AG04449 (cell line): ENCODE data around the gene FADS6.

Experiments used
- CTCF ChIA-PET: fragments of 350-600 bp; formaldehyde crosslinking; extraction: SDS; loops from one replicate; lab custom pipeline; 2021; ENCODE audit warnings: antibody characterized with exemption; lab: Yijun Ruan, JAX
- POLR2A ChIA-PET: fragments of 400-600, 350-600 bp; formaldehyde crosslinking; extraction: SDS; loops from one replicate; lab custom pipeline; 2020; ENCODE audit warnings: antibody characterized with exemption, inconsistent platforms; lab: Yijun Ruan, JAX
- DNase-seq: peaks from one replicate; pipeline ENCODE4 v3.0.0-alpha.2; 2010; ENCODE audit warnings: low read depth, low spot score
- H3K4me3 ChIP-seq: 2 replicates; pipeline ENCODE4 v1.5.1; 2011; ENCODE audit warnings: low read depth, mild to moderate bottlenecking, control low read depth, low read length
- TF ChIP-seq, protein P1 (sequence below): IDR thresholded peaks from one replicate; pipeline ENCODE4 v1.5.1; 2011; ENCODE audit warnings: mild to moderate bottlenecking, moderate library complexity, low read length, control low read depth, inconsistent platforms; ENCODE audit not compliant: insufficient read depth; ENCODE audit errors: missing control alignments

Gene FADS6

DNA sequence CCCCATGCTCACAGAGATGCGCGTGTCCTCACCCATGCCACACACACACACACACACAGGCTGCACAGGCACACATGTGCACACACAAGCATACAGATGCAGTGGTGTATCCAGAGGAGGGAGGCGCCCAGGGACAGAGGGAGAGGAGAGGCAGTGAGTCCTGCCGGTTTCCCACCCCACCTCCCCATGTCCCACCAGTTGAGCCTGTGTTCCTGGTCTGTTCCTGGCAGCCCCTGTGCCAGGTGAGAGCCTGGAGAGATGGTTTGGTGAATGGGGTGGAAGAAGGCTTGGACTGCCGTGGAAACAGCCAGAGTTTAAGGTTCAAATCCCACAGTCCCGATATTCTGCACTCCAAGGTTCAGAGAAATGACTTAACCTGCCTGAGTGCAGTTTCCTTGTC, 10.2 kb upstream of the FADS6 start:
- no peak for DNase-seq
- no peak overlapping the region for H3K4me3 ChIP-seq
- POLR2A ChIA-PET = no interaction called here
- CTCF ChIA-PET = no interaction called here
- TF ChIP-seq, protein P1, sequence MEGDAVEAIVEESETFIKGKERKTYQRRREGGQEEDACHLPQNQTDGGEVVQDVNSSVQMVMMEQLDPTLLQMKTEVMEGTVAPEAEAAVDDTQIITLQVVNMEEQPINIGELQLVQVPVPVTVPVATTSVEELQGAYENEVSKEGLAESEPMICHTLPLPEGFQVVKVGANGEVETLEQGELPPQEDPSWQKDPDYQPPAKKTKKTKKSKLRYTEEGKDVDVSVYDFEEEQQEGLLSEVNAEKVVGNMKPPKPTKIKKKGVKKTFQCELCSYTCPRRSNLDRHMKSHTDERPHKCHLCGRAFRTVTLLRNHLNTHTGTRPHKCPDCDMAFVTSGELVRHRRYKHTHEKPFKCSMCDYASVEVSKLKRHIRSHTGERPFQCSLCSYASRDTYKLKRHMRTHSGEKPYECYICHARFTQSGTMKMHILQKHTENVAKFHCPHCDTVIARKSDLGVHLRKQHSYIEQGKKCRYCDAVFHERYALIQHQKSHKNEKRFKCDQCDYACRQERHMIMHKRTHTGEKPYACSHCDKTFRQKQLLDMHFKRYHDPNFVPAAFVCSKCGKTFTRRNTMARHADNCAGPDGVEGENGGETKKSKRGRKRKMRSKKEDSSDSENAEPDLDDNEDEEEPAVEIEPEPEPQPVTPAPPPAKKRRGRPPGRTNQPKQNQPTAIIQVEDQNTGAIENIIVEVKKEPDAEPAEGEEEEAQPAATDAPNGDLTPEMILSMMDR = no peak

DNA sequence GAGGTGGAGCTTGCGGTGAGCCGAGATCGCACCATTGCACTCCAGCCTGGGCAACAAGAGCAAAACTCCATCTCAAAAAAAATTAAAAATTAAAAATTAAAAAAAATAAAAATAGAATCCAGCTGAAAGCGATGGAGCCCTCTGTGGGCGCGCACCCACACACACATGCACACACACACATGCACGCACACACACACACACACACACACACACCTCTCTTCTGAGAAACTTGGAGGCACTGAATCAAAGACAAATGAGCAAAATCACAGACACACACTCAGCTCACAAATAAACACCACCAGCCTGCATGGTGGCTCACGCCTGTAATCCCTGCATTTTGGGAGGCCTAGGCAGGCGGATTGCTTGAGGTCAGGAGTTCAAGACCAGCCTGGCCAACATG, 9.6 kb upstream of the FADS6 start:
- CTCF ChIA-PET = no interaction called here
- TF ChIP-seq, protein P1 = no peak
- no peak overlapping the region for H3K4me3 ChIP-seq
- POLR2A ChIA-PET = no interaction called here
- no peak for DNase-seq

DNA sequence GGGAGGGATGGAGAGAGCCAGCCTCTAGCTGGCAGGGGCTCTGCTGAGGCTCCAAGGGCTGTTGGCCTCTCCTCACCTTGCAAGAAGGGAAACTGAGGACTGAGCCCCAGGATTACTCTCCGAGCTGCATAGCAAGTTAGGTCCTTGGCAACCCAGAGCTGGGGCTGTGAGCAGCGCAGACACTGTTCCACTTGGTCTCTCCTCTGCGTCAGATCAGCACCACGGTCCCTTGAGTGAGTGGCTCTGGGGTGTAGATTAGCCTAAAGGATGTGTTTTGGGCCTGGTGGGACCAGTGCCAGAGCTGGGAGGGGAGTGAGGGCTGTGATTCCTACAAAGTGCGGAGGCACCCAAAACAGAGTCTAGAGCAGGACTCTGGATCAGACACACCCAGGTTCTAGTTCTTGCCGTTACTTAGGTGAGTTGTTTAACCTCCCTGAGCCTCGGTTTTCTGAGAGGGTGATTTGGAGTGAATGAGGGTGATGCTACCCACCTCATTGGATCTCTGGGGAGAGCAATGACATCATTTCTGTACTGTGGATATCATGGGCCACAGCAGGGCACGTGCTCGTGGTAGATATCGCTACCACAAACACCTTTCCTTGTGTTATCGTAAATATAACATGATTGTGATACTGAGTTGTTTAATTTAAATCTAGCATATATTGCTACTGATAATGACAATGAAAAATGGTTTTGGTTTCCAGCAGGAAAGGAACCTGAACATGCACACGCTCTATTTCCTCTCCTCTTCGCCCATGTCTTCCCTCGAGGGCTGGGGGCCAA, 8.1 kb upstream of the FADS6 start:
- TF ChIP-seq, protein P1 = no peak
- no peak for DNase-seq
- no peak overlapping the region for H3K4me3 ChIP-seq
- POLR2A ChIA-PET = no interaction called here
- CTCF ChIA-PET = no interaction called here

DNA sequence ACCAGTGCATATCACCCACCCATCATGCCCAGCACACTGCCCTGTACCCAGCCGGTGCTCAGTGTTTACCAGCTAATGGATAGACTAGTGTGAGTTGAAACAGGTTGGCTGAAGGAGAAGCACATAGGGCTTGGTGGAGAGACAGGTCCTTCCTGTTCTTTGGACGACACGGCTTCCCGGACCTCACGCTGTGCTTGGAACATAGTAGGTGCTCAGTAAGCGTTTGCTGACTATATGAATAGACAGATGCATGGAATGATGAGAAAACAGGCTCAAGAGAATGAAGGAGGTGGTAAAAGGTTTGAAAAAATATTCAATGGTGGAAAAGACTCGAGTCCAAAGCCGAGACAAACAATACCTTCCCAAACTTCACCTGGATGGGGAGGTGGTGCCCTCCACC, 6.8 kb upstream of the FADS6 start:
- no peak overlapping the region for H3K4me3 ChIP-seq
- ChIA-PET POLR2A (no interaction called here), CTCF (no interaction called here)
- TF ChIP-seq, protein P1 = no peak
- no peak for DNase-seq

DNA sequence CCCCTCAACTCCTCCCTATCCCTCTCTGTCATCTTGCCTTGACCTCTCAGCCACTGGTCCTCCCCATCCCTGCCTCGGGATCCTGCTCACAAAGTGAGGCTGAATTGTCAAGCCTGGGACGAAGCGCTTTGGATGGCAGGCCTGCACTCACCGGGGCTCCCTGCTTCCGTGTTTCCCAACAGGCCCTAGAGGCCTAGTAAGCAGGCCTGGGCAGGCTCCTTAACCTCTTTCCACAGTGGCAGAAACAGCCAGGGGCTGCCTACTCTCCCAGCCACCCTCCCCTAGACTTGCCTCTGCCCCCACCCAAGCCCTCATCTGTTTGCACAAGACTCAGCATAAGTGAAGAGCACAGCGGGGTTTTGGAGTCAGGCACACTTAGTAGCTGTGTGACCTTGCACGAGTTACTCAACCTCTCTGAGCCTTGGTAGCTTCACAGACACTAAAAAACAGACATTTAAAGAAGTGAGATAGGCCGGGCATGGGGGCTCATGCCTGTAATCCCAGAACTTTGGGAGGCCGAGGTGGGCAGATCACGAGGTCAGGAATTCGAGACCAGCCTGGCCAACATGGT, 5.0 kb upstream of the FADS6 start:
- DNase-seq = no peak
- H3K4me3 ChIP-seq = no peak overlapping the region
- ChIA-PET POLR2A (no interaction called here), CTCF (interaction anchor here (1.3 kb wide), 1 partner anchor 24 kb away, joined by 3 read pairs; no protein-coding TSS in a partner anchor)
- TF ChIP-seq, protein P1 = no peak

DNA sequence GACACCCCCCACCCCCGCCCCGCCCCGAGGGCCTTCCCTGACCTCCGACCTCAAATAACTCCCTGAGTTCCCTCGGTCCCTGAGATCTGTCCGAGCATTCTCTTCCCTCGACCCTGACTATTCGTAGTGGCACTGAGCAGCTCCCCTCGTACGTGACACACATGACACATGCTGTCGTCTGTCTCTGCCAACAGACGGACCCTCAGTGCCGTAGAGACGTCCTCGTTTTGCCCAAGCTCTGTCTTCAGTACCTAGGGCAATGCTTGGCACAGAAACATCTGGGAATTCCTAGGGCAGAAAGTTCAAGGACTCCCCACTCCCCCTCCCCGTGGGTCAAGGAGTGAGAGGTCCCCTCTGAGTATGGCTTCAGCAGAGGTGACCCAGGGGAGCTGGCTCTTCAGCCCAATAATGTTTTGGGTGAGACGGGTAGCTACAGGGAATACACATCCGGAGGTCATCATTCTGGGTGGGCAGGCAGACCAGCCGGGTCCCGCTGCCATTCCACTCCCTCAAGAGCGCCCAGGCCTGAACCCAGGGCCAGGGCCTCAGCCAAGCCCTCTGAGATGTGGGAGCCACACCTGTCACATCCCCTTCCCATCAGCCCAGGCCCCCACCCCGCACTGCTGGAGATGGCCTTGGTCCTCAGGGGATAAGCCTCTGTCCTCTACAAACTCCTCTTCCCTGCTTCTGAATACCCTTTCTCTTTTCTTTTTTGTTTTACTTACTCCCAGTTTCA, 671 bp upstream of the FADS6 start:
- H3K4me3 ChIP-seq = no peak overlapping the region
- POLR2A ChIA-PET = interaction anchor here (0.6 kb wide), 1 partner anchor 21 kb away, joined by 3 read pairs; the partner anchor contains the start of gene FDXR

More for the DNA sequence above, 671 bp upstream of the FADS6 start:
- CTCF ChIA-PET = interaction anchor here (1.3 to 1.5 kb wide), 2 partner anchors 21 to 68 kb away, joined by 3 to 4 read pairs; partner anchors contain the start of gene FDXR
- no peak for DNase-seq
- TF ChIP-seq, protein P1 = no peak
